GM12801 (cell line): ENCODE results near the gene SAP30BP.

Source experiments
- TF ChIP-seq, protein P1 (sequence below): IDR thresholded peaks from one replicate; pipeline ENCODE4 v1.5.1; 2011; ENCODE audit warnings: control low read depth; ENCODE audit not compliant: insufficient read length; ENCODE audit errors: extremely low read depth

Gene SAP30BP

DNA sequence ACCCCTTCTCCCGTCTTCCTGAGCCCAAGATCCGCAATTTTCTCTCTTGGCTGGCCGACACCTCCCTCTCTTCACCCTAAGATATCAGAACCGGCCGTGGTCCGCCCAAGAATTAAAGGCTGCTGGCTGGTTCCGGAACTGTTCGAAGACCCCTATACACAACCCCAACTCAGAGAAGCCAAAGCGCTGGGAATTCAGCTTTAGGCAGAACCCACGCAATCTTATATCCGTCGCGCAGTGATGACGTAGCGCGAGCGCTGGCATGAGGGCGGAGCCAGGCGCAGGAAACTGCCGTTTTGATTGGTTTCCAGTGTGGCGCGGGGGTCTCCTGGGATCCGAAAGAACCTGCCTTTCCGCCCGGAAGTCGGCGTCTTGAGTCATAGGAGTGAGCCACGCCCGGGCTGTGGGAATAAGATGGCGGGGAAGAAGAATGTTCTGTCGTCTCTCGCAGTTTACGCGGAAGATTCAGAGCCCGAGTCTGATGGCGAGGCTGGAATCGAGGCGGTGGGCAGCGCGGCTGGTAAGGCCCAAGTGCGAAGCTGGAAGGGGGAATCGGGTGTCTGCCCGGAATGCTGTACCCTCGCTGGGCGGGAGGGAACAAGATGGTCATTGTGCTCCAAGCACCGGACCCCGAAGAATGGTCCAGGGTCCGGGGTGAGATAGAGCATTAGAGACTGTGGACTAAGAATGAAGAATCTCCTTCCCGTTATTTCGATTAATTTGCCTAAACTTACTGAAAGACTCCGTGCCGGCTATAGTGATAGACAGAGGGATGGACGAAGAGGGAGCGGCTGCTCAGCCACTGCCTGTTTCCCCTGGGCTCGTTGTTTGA is at the start of gene SAP30BP, which contains the start of gene RECQL5:
TSS of gene SAP30BP (plus strand) at position 380 of the 832 bp plus-strand sequence. CDS start at position 415, 35 bp downstream.
TSS of gene RECQL5 (minus strand) at position 196 of the 832 bp plus-strand sequence. CDS start 597 bp downstream, outside the sequence.
- TF ChIP-seq, protein P1, sequence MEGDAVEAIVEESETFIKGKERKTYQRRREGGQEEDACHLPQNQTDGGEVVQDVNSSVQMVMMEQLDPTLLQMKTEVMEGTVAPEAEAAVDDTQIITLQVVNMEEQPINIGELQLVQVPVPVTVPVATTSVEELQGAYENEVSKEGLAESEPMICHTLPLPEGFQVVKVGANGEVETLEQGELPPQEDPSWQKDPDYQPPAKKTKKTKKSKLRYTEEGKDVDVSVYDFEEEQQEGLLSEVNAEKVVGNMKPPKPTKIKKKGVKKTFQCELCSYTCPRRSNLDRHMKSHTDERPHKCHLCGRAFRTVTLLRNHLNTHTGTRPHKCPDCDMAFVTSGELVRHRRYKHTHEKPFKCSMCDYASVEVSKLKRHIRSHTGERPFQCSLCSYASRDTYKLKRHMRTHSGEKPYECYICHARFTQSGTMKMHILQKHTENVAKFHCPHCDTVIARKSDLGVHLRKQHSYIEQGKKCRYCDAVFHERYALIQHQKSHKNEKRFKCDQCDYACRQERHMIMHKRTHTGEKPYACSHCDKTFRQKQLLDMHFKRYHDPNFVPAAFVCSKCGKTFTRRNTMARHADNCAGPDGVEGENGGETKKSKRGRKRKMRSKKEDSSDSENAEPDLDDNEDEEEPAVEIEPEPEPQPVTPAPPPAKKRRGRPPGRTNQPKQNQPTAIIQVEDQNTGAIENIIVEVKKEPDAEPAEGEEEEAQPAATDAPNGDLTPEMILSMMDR: no peak

DNA sequence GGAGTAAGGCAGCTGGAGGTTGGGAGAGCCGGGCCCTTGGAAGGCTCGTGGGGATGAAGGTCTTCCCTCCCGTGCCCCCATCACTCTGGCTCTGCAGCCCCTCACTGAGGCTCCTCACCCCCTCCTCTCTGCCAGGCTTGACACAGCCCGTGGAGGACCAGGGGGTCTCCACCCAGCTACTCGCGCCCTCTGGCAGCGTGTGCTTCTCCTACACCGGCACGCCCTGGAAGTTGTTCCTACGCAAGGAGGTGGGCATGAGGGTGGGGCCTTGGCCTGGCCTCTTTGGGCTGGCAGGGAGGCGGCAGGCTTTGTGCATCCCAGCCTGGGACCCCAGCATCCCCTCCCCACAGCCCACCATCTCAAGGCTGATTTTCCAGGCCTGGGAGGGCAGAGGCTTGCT is 49.5 kb upstream of the SAP30BP start:
- TF ChIP-seq, protein P1: no peak

DNA sequence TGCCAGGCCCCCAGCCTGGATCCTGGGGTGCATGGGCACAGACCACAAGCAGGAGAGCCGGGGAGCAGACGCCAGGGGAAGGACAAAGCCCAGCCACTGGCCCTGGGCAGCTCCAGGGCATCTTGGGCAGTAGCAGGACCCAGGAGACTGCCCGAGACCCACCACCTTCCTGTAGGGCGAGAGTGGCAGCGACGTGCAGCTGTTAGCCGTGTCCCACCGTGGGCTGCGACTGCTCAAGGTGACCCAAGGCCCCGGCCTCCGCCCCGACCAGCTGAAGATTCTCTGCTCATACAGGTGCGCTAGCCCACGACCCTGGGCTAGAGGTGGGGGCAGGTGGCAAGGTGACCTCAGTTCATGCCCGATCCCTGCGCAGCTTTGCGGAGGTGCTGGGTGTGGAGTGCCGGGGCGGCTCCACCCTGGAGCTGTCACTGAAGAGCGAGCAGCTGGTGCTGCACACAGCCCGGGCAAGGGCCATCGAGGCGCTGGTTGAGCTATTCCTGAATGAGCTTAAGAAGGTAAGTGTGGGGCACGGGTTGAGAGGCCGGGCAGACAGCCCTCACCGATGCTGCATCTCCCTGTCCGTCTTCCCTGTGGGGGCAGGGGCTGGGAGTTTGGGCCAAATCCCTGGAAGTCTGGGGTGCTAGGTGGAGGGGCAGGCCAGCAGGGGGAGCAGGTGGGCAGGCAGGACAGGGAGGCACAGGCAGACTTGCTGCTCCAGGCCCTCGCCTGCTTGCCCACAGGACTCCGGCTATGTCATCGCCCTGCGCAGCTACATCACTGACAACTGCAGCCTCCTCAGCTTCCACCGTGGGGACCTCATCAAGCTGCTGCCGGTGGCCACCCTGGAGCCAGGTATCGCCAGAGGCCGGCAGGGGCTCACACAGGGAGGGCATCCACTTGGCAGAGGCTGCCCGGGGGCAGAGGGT is 47.4 kb upstream of the SAP30BP start:
- TF ChIP-seq, protein P1: no peak

DNA sequence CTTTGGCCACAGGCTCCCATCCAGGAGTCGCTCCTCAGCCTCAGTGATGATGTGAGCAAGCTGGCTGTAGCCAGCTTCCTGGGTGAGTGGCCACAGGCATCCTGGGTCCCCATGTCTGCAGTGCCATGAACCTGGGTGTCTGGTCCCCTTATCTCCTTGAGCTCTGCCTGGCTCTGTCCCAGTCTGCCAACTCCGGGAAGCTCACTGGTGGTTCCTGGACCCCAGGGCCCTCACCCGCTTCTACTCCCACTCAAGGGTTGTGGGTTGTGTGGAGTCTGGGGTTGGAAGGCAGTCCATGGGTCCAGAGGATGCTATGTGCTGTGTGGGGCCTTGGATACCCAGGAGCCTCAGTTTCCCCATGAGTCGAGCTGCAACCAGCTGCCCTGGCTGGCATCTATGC is 45.6 kb upstream of the SAP30BP start:
- TF ChIP-seq, protein P1: no peak

DNA sequence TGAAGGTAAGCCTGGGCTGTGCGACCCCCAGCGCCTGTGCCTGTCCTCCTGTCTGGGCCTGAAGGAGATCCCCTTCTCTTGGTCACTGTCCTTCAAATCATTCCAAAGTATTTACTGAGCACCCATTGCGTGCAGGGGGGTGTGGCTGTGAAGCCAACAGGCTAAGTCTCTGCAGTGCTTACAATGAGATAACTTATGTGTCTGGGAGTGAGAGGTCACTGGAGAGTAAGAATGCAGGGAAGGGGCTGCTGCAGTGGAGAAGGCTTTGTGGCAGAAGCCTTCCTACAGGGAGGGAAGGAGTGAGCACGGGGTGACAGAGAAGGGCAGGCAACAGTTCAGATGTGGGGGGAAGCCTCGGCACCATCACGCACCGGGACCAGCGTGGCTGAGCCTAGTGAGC is 45.1 kb upstream of the SAP30BP start:
- TF ChIP-seq, protein P1: no peak

DNA sequence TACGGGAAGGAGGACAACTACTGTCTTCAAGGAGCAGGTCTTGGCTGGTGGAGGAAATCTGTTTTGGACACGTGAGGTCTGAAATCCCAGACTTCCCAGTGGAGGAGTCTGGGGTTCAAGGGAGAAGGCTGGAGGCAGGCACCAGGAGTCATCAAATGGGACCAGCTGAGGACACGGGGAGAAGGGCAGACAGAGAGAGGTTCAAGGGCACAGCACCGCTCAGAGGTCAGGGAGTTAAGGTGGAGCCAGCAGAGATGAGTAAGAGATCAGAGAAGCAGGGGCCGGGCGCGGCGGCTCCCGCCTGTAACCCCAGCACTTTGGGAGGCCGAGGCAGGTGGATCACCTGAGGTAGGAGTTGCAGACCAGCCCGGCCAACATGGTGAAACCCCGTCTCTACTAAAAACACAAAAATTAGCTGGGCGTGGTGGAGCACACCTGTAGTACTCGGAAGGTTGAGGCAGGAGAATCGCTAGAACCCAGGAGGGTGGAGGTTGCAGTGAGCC is 44.3 kb upstream of the SAP30BP start:
- TF ChIP-seq, protein P1: no peak

DNA sequence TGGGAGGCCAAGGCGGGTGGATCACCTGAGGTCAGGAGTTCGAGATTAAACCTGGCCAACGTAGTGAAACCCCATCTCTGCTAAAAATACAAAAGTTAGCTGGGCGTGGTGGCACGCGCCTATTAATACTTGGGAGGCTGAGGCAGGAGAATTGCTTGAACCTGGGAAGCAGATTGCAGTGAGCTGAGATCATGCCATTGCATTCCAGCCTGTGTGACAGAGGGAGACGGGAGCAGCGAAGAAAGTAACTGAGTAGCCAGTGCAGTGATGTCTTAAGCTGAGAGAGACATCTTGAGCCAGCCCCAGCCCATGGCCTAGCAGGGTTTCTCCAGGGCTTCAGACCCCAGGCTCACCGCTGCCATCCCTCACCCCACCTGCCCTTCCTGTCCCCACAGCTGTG is 43.8 kb upstream of the SAP30BP start:
- TF ChIP-seq, protein P1: no peak
